Stimulated activated CD8-positive, alpha-beta memory T cell treated with anti-CD3 and anti-CD28 coated beads, Interleukin-4, amount 100 ng/mL, for 1 hour (primary cell): ENCODE measurements around the gene CETN2.
"Not testable (repeated sequence)": the region's sequence is repeated elsewhere in the genome, so short reads cannot be mapped to it uniquely, and the experiment has no call there.

Source experiments
- DNase-seq, 2 donors: peaks; one replicate each; pipeline ENCODE4 v3.0.0-alpha.2; 2020; ENCODE audit warnings: low read depth in 2 of 2, low spot score in 1 of 2

The CETN2 gene

DNA sequence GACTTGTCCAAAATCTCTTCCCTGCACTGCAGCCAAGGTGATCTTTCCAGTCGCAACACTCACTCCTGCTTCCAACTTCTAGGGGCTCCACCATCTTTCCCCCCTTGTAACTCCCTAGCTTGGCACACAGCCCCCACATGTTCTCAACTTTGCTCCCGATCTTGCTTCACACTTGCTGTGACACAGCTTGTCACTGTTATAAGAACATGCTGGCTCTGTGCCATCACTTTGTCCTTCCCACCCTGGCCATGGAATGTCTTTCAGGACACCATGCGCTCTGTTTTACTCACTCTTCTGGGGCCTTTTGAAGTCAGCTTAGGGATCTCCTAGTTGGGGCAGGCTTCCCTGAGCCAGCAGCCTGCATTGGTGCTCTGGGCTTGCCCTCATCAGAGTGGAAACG lies 2.8 kb upstream of the CETN2 start:
- DNase-seq = no peak

DNA sequence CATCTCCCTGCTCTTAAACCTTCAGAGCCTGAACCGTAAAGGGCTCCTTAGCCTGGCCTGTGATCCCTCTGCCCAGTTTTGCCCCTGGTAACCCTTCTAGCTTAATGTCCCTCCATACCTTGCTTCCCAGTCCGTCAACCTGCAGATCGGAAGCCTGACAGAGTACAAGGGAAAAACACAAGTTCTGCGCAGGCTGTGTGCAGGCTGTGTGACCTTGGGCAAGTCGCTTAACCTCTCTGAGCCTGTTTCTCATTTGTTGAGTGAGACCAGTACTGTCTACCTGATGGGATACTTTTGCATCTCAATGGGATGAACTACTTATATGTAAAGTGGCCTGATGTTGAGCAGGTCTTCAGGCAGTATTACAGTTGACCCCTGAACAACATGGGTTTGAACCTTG lies 2.0 kb upstream of the CETN2 start:
- no peak for DNase-seq

DNA sequence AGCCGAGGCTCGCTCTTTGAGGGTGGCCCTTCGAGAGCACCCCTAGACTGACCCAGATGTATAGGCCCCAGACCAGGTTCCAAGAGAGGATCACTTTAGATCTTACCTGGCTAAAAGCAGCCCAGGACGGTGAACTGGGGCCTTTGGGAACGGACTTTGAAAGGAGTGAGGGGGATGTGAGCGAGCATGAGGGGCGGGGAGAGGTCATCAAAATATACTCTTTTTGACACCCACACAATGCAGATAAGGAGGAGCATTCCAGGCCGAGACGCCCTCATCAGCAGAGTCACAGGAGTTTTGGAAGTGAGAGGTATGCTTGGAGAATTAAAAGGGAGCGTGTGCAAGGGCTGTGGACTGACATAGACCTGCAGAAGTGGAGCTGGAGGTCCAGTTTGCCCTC lies 834 bp upstream of the CETN2 start:
- no peak for DNase-seq

- DNase-seq = no peak
Observed at GRCh38 chrX:152824841-152825374, 5.6 kb downstream of the CETN2 start.

GRCh38 chrX:152823657-152824056 lies 6.9 kb downstream of the CETN2 start:
- DNase-seq = no peak

GRCh38 chrX:152822383-152823086 lies 8.0 kb downstream of the CETN2 start:
- DNase-seq = no peak

DNA sequence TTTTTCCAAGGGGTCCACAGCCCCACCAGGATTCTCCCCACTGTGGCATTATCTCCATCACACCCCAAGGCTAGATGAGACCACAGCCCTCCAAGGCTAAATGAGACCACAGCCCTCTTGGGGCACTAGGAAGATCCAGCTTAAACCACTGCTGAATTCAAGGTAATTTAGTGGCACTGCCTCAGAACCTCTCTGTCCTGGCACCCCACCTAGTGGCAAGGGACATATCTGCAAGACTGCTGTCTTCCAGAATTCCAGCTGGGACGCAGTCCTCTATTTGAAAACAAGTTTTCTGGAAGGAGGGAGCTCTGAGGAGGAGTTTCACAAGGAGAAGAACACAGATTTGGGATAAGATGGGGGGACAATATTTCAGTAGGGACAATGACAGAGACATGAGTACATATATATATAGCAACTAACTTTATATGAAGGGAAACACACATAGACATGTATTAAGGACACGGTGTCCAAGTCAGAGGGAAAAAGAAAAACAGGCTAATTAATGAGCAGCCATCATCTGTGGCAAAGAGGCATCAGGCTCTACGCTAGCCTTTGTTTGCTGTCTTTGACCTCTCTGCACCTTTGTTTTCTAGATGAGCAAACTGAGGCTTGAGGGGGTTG lies 9.3 kb downstream of the CETN2 start:
- no peak for DNase-seq

DNA sequence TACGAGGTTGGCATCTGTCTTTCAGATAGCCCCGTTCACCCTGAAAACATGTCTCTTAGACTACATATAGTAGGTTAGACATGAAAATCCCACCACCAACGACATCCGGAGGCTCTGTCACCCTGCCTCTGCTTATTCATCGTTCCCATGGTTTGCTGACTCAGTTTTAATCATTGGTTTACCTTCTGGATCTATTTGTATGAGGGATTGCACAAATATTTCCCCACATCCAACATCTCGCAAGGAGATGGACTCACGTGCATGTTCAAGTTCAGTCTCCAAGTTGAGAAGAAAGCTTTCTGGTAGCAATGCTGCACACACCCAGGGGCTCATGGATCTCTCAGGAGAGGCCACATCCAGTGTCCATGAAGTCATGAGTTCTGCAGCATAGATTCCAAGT lies 10.8 kb downstream of the CETN2 start:
- DNase-seq = no peak

GRCh38 chrX:152819266-152819665 lies 11.3 kb downstream of the CETN2 start:
- no peak for DNase-seq

DNA sequence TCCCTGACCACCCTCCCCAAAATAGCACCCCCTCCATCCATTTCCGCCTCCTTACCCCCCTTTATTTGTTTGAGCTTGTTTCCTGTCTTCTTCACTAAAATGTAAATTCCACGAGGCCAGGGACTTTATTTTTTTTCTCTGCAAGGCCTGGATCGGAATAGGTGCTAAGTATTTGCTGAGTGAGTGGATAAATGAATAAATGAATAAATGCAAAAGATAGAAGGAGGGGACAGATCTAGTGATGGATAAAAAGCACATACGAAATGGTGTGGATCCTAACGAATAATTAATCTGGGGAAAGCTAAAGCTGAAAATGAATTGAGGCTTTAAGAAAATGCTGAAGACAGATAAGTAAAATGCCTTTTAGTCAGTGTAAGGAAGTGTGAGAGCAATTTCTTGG lies 12.2 kb downstream of the CETN2 start:
- DNase-seq = no peak

DNA sequence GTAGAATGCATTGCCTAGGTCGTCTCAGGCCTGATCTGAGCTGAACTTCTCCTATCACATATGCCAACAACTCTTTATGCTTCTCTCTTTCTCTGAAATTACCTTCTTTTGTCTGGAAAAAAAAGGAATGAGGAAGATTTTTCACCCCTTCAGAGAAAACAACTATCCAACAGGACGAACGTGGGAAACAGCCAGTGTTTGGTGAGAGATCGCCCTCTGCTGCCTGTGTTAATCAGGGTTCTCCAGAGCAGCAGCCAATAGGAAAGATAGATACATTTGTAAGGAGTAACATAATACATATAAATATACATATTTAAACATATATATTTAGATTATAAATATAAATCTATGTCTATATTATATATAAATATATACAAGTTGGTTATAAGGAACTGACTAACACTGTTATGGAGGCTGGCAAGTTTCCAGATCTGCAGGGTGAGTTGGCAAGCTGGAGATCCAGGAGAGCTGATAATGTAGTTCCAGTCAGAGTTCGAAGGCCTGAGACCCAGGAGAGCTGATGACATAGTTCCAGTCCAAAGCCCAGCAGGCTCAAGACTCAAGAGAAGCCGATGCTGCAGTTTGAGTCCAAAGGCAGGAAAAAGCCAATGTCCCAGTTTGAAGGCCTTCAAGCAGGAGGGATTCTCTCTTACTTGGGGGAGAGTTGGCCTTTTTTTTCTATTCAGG lies 13.3 kb downstream of the CETN2 start:
- no peak for DNase-seq

- no peak for DNase-seq
Observed at GRCh38 chrX:152814048-152814447, 16.5 kb downstream of the CETN2 start.

- no peak for DNase-seq
Observed at GRCh38 chrX:152813206-152813605, 17.4 kb downstream of the CETN2 start.

DNA sequence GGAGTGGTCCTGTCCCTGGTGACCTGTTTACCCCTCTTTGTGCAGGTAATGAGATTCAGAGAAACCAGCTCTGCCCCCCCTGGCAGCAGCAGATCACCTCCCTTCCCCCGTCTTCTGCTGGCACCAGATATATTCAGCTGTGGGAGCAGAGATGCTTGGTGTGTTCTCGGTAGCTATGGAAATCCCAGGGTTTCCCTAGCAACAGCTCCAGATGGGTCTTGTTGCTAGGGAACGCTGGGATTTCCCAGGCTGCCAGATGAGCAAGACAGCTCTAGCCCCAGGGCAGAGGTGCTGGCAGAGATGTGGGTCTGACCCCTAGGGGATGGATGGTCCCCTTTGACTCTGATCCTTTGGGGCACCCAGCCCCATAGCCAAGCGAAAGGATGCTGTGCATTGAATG lies 20.2 kb downstream of the CETN2 start:
- no peak for DNase-seq

DNA sequence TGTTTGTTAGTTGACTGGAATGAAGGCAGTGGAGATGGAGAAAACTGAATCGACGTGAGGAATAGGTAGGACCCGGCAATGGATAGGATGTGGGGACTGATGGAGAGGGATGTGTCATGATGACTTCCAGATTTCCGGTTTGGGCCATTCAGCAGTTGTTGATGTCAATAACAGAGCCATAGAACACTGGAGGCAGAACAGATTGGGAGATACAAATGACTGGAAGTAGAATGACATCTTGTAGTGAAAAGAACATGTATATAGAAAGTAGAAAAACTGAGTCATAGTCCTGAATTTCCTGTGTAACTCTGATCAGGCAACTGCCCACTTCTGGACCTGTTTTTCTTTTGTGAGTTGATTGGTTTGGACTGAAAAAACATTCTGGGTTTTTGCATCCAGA lies 24.5 kb downstream of the CETN2 start:
- DNase-seq = no peak

GRCh38 chrX:152798945-152799344 lies 31.6 kb downstream of the CETN2 start:
- no peak for DNase-seq

DNA sequence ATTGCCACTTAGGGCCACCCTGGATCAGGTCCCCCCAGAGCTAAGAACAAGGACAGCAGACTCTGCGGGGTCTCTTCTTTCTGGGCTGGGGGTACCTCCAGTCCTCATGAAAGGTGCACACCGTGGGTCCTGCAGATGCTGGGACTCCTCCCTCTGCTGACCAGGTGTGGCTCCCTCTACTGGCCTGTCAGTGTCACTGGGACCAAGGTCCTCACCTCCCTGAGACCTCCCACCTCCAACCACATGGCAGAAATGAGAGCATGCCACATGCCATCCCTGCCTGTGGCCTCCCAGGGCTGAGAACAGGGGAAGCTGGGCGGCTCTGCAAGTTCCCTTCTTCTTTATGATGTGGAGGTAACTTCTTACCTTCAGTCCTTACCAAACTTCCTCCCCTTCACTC lies 43.5 kb downstream of the CETN2 start:
- not testable (repeated sequence) for DNase-seq
